AG08395 (cell line): ENCODE results near the gene SHISA4.
"Not testable (repeated sequence)": the region's sequence is repeated elsewhere in the genome, so short reads cannot be mapped to it uniquely, and the experiment has no call there.

Source experiments
- DNase-seq: peaks from one replicate; pipeline ENCODE4 v3.0.0; 2012; ENCODE audit warnings: mixed read lengths, low spot score

Gene SHISA4

DNA sequence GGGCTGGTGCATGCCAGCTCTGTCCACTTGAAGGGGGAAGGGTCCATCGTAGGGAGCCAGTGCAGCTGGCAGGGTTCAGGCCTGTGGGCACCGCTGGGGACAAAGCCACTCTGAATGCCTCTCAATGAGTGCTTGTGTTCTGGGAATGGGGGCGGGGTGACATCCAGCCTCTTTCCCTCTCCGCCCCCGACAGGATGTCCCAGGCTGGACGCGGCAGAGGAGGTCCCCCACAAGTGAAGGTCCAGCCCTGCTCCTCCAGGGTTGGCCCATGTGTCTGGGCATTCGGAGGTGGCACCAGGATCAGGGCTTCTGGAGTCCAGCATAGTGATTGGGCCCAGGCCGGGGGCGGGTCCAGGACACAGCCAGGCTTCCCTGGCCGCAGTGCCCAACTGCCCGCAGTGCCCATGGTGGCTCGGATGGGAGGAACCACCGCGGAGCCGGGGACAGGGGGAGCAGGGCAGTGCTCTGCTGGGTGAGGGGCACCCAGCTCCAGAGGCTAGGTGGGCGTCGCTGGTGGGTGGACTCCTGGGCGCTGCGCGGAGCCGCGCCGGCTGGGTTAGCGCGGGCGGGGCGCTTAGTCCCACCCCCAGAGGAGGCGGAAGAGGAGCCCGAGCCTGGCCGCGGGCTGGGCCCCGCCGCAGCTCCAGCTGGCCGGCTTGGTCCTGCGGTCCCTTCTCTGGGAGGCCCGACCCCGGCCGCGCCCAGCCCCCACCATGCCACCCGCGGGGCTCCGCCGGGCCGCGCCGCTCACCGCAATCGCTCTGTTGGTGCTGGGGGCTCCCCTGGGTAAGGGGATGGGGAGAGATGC lies at the start of gene SHISA4:
Gene SHISA4 (plus strand): TSS at position 617 of the 808 bp plus-strand sequence. CDS start 97 bp downstream, at position 714.
- DNase-seq: peak; percentile 89

- DNase-seq: not testable (repeated sequence)
These were observed 49.6 kb upstream of the SHISA4 start for GRCh38 chr1:201839089-201839488.

- DNase-seq: no peak
These were observed 48.6 kb upstream of the SHISA4 start for GRCh38 chr1:201840055-201840454.

- DNase-seq: no peak
These were observed 48.2 kb upstream of the SHISA4 start for GRCh38 chr1:201840490-201840889.

DNA sequence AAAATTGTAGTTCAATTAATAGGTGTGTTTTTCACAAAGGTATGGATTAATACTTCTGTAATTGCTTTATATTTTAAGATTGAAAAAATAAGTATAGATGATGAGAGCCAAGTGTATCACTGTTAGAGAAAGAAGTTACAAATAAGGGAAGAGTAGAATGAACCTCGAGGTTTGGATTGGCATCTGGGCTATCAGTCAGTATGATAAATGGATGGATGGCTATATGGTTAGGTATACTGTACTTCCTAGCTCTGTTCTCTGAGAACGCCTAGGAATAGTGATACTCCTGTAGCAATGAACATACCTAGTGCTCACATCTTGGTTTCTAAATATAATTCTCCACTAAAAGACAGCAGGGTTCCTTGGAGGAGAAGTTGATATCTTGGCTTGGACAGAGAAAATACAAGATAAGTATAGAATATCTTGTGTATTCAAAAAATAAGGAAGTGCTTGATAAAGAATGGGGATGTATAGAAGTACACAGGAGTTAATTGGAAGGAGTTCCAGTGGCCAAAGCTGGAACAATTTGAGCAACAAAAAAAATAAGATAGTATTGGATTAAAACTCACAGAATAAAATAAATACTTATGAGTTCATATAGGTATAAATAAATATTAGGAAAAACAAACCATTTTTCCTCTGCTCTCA lies 47.3 kb upstream of the SHISA4 start:
- DNase-seq: no peak

DNA sequence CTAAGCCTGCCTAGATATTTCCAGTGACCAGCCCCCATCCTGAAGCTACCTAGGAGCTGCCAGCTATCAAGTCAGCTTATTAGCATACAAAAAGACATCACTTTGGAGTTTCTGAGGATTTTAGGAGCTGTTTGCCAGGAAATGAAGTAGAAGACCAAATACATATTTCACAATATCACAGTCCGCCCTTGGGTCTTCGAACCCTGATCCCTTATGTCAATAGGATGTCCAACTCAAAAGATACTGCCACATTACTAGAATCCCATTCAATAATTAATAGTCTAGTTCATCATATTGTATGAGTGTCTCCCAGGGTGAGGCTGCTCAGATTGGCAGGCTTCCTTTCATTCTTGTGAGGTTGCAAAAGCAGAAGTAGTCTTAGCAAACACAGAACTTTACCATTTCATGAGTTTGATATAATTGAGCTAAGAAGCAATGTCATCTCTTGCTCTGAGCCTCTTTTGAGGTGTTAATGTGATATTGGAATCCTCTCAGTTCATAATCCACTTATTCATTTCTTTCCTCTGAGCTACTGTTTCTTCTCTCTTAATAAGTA lies 46.1 kb upstream of the SHISA4 start:
- DNase-seq: no peak

- DNase-seq: no peak
These were observed 43.2 kb upstream of the SHISA4 start for GRCh38 chr1:201845331-201846083.

- no peak for DNase-seq
These were observed 41.5 kb upstream of the SHISA4 start for GRCh38 chr1:201847150-201847549.

- DNase-seq: no peak
These were observed 40.5 kb upstream of the SHISA4 start for GRCh38 chr1:201848230-201848629.

DNA sequence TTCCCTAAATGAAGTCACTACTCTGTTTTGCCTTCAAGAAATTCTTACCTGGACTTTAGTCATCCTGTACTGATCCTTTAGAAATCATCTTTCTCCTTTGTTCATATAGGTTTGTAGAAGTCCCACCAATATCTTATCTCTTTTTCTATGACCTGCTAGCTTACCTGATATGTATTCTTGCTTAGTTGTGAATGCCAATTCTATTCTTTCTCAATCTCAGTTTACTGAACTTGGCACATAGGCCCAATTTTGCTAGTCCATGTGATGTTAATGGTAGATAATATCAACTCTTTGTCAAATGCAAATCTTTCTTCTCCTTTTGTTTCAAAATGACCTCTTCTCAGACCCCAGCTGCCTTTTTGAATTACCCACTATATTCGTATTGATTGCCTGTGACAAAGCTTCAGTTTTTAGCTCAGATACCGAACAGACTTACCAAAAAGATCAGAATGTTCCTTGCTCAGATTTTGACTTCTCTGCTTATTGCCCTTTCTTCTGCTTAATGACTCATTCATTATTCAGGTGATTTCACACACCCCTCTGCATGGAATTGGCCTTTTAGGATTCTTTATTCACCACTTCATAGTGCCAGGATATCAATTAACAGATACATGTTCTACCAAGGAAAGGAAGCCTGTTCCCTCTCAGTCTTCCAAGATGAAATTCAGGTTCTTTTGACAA lies 39.2 kb upstream of the SHISA4 start:
- no peak for DNase-seq

GRCh38 chr1:201850053-201850397 lies 38.7 kb upstream of the SHISA4 start:
- DNase-seq: peak; percentile 83

DNA sequence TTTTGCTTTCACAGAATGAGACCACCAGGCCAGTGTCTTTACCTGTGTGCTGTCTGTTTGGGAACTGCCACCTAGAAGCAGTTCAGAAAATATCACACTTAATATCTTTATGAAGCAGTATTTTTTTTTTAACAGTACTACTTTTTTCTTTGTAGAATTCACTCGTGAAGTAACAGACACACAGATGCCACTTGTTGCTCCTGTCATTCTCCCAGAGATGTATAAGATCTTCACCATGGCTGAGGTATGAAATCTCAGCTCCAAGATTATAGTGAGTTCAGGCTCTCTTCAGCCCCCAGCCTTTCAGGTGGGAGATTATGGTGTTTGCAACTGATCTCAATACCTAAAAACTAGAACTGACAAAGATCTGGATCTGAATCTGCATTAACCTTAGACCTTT lies 36.7 kb upstream of the SHISA4 start:
- DNase-seq: no peak

GRCh38 chr1:201856722-201857121 lies 32.0 kb upstream of the SHISA4 start:
- DNase-seq: not testable (repeated sequence)

GRCh38 chr1:201859424-201859823 lies 29.3 kb upstream of the SHISA4 start:
- DNase-seq: no peak

DNA sequence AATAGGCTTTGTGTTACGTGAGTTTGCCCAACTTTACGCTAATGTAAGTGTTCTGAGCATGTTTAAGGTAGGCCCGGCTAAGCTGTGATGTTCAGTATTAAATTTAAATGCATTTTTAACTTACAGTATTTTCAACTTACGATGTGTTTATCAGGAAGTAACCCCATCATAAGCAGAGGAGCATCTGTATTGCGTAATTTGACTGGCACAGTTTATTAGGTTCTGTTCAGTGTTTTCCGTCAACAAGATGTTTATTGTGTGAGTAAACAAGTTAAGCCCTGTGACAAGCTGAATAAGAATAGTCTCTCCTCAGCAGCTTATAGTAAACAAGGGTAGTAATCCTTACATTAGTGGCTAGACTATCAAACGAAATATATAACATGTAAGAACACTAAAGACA lies 27.2 kb upstream of the SHISA4 start:
- DNase-seq: no peak

- no peak for DNase-seq
These were observed 18.3 kb upstream of the SHISA4 start for GRCh38 chr1:201870397-201870796.

DNA sequence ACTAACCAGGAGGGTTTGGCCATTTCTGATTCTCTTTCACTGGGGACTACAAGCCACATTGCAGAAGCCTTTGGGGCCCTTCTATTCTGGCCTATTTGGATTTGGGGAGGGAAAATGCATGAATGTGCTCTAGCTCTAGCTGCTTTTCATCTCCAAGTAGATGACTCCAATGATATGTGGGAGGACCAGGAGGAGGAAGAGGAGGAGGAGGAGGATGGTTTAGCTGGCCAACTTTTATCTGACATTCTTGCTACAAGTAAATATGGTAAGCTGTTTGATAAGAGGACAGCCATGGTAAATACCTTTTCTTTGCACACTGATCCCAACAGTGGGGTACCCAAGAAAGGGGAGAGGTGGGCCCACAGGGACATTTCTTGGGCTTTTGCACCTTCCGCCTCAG lies 14.0 kb upstream of the SHISA4 start:
- no peak for DNase-seq

GRCh38 chr1:201876148-201876818 lies 12.4 kb upstream of the SHISA4 start:
- no peak for DNase-seq

GRCh38 chr1:201877877-201878401 lies 10.8 kb upstream of the SHISA4 start:
- peak; percentile 64 for DNase-seq

GRCh38 chr1:201880928-201881571 lies 7.6 kb upstream of the SHISA4 start:
- DNase-seq: no peak

- no peak for DNase-seq
These were observed 7.1 kb upstream of the SHISA4 start for GRCh38 chr1:201881617-201882016.
